Retinal pigment epithelial cell (primary cell): ENCODE measurements around the gene PLXNA2.

Experiments
- DNase-seq: peaks from one replicate; pipeline ENCODE4 v3.0.0-alpha.2; 2010; ENCODE audit warnings: low read depth
- H3K4me3 ChIP-seq: 2 replicates; pipeline ENCODE4 v1.5.1; 2011; ENCODE audit warnings: mild to moderate bottlenecking, low read length, control low read depth, moderate library complexity
- TF ChIP-seq, protein P1 (sequence below): conservative IDR thresholded peaks from 2 replicates; pipeline ENCODE4 v1.5.1; 2011; ENCODE audit warnings: low read depth, low read length, control low read depth, inconsistent platforms

The PLXNA2 gene

DNA sequence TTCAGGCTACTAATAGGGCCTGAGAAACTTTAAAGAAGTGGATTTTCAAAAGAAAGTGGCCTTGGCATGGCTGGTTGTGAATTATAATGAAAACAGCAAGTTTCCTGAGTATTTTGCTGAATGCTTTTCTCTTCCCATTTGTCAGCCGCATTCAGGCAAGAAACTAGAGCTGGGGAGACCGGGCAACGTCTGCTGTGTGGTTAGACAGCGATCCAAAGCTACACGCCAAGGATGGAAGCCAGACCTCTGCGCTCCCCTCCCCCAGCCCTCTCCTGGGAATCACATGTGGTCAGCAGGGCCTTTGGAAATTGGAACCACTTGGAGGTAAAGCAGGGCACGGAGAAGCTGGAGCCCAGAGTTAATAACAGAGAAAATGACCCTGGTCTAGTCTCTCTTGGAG, 219.2 kb downstream of the PLXNA2 start:
- no peak overlapping the region for H3K4me3 ChIP-seq
- TF ChIP-seq, protein P1, sequence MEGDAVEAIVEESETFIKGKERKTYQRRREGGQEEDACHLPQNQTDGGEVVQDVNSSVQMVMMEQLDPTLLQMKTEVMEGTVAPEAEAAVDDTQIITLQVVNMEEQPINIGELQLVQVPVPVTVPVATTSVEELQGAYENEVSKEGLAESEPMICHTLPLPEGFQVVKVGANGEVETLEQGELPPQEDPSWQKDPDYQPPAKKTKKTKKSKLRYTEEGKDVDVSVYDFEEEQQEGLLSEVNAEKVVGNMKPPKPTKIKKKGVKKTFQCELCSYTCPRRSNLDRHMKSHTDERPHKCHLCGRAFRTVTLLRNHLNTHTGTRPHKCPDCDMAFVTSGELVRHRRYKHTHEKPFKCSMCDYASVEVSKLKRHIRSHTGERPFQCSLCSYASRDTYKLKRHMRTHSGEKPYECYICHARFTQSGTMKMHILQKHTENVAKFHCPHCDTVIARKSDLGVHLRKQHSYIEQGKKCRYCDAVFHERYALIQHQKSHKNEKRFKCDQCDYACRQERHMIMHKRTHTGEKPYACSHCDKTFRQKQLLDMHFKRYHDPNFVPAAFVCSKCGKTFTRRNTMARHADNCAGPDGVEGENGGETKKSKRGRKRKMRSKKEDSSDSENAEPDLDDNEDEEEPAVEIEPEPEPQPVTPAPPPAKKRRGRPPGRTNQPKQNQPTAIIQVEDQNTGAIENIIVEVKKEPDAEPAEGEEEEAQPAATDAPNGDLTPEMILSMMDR, result no peak
- no peak for DNase-seq

DNA sequence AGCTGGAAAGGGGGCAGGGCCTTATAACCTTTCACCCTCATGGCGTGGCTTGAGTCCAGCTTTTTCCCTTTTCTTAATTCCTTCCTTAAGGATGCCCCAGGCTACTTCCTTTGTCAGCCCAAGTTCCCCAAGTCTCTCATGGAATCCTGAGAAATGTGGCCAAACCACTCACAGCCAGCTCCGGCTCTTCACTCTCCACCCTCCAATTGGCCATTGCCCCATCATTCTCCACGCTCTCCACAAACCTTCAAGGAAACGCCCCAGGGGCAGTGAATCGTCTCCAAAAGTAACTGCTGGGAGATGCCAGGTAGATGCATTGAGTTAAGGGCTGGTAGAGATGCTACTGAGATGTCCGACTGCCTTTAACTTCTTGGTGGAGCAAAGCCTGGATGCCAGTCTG, 219.8 kb downstream of the PLXNA2 start:
- no peak for DNase-seq
- TF ChIP-seq, protein P1, result no peak
- no peak overlapping the region for H3K4me3 ChIP-seq

DNA sequence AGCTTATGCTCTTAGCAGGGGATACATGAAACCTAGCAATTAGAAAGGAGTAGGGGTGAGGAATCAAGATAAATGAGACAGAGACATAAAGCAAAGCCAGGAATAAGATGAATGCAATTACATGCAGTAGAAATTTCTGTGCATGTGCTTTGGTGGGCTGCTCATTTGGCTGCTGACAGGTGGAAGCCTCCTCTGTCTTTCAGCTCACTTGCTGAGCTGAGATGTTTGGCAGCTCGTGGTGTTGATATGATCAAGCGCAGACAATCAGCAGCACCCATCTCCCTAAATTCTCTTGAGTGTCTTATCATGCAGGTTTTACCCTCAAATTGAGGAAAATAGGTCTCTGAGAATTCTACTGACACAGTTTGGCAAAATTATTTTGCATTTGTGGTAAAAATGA, 224.9 kb downstream of the PLXNA2 start:
- no peak for DNase-seq
- TF ChIP-seq, protein P1, result no peak

DNA sequence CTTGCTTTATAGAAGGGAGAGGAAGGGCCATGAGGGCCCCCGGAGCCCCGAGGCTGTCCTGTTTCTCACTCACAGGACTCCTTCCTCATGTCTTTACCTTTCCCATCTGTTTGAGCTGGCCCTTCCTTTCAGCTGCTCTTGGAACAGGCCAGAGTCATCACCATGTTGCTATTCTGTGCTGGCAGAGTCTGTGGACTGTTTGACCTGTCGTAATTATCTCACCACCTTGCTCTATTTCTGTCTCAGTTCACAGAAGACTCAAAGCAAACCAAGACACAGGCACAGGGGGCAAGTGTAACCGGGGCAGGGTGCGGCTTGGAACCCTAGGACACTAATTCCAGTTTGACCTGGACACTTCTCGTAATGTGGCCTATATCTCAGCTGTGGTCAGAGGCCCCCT, 228.9 kb downstream of the PLXNA2 start:
- TF ChIP-seq, protein P1, result no peak
- no peak for DNase-seq
- H3K4me3 ChIP-seq, result no peak overlapping the region

More for the DNA sequence above, 224.9 kb downstream of the PLXNA2 start:
- no peak overlapping the region for H3K4me3 ChIP-seq

DNA sequence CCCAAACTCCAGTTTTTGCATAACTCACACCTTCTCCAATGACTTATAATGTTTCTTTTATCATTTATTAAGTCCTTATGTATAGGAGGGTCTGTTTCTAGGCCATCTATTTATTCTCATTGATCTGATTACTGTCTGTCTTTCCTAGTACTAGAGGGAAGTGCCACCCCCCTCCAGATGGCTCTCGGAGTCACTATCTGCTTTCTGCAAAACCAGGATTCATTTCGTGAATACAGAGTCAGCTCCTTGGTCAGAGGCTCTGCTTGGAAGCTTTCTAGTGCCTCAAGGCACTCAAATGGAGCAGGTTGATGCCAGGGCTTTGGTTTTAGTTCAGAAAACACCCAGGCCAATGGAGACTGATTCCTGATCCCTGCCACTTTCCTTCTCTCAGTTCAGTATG, 231.0 kb downstream of the PLXNA2 start:
- no peak for DNase-seq
- no peak overlapping the region for H3K4me3 ChIP-seq
- TF ChIP-seq, protein P1, result no peak

DNA sequence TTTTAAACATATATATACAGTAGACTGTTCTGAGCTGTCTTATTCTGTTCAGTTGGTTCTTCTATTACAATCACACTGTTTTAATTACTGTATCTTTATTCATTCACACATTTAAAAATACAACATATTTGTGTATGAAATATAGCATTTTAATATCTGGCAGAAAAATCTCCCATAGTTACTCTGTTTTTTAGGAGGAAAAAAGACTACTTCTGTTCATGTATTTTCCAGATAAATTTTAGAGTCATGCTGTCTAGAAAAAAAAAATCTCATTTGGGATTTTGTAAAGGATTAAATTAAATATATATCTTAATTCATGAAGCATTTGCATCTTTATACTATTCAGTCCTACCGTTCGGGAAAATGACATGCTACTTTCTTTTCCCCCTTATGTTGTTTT, 231.5 kb downstream of the PLXNA2 start:
- no peak for DNase-seq
- no peak overlapping the region for H3K4me3 ChIP-seq
- TF ChIP-seq, protein P1, result no peak

DNA sequence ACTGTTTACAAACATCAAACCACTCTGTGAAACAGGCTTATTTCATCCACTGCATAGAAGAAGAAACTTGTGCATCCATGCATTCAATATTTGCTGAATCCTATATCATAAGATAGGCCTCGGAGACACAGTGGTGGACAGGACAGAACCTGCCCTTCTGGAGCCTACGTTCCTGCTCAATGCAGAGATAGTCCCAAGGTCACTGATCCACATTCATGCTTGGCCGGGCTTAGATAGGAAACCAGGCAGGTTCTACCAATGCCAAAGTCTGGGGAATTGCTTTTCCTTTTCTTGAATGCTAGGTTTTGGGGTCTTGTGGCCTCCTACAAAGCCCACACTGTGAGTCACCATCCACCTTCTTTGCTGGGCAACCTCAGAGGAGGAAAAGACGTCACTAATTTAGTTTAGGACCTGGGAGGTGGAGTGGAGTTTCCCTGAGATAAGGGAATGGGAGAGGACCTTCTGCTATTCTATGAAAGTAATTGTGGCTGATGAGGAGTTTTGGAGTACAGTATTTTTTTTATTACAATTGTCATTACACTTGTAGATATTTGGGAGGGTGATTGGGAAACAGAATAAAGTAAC, 233.6 kb downstream of the PLXNA2 start:
- no peak for DNase-seq
- TF ChIP-seq, protein P1, result no peak

More for the DNA sequence above, 233.6 kb downstream of the PLXNA2 start:
- no peak overlapping the region for H3K4me3 ChIP-seq
